CD4-positive, alpha-beta T cell treated with Interleukin-2 at 100 ng/mL for 4 hours (primary cell): ENCODE results near the gene LIN37.
"Not testable (repeated sequence)": the region's sequence is repeated elsewhere in the genome, so short reads cannot be mapped to it uniquely, and the experiment has no call there.

Experiments used
- DNase-seq: peaks from one replicate; pipeline ENCODE4 v3.0.0-alpha.2; 2020; ENCODE audit warnings: low spot score

The LIN37 gene

DNA sequence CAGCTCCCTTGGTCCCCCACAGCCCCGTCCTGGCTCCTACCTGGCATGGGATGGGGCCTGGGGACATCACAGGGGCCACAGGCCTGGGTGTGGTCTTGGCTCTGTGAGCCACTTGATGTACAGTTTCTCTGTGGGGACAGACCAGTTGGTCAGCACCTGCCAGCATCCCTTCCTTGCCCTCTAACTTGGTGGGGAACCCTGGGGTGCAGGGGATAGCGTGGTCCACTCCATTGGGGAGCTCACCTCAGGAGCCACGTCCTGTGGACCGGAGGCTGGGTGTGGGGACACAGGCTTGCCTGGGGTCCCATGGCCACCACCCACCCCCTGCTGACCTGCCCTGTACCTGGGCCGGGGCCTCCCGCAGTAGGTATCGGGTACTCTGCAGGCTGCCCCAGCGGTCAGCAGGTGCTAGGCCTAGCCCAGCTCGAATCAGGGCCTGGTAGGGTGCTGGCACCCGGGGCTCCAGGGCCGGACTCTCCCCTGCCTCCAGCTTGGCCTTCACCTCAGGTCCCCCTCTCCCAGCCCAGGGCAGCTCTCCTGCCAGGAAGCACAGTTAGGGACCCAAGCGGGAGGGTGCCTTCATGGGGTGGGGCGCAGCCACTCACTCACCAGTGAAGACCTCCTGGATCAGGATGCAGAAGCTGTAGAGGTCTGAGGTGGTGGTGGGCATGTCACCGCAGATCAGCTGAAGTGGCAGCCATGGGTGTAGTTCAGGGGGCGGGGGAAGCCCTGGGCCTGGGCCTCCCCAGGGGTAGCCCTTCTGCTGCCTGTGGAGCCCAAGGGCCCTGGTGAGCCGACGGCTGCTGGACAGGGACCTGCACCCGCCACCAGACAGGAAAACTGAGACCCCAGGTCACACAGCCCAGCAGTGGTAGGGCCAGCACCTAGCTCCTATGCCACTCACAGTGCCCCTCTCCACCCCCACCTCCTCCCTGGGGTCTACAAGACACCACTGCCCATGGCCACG lies 41.9 kb downstream of the LIN37 start:
- DNase-seq: no peak

DNA sequence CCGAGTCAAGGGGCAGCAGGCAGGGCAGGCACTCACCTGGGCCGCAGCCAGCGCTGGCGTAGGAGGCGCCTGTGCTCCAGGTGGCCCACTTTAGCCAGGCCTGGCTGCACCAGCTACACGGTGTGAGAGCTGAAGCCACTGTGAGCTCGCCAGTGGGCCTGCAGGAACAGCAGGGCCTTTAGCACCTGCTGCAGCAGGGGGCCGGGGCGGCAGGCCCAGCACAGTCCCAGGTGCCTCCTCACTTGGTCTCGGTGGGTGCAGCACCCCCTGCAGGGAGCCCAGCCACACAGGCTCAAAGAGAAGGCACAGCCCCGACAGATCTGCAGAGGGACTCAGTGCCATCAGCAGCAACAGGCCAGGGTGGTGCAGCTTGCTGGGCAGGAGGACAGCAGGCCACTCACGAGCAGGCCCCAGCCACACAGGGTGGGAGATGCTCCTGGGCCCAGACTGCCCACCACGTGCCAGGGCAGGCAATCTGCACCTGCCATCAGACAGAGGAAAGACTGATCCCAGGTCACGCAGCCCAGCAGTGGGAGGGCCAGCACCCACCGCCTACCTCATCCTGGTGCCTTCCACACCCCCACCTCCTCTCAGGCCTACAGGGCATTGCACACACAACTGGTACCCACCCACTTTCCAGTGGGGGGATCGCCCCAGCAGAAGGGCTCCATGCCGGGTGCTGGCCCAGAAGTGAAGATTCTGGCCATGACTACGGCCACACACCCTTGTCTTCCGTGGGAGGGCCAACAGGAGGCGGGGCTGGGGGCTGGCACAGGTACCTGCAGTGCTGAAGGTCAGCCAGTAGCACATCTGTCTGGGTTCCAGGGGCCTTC lies 42.8 kb downstream of the LIN37 start:
- no peak for DNase-seq

DNA sequence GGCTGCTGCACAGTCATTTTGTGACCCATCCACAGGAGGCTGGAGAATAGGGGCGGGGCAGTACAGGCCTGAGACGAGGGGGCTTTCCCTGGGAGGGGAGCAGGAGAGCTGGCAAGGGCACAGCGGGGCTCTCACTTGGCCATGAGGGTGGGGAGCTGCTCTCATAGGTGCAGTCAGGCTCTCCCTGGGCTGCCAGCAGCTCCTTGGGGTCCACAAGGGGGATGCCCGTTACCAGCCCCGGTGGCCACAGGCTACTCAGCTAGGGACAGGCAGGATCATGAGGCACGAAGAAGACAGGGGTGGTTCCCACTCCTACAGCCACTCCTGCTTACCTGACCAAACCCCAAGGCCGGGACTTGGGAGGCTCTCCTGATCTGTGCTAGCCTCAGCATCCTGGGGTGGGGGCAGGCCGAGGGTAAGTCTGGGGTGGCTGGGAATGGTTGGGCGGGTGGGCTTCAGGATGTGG lies 43.5 kb downstream of the LIN37 start:
- DNase-seq: no peak

DNA sequence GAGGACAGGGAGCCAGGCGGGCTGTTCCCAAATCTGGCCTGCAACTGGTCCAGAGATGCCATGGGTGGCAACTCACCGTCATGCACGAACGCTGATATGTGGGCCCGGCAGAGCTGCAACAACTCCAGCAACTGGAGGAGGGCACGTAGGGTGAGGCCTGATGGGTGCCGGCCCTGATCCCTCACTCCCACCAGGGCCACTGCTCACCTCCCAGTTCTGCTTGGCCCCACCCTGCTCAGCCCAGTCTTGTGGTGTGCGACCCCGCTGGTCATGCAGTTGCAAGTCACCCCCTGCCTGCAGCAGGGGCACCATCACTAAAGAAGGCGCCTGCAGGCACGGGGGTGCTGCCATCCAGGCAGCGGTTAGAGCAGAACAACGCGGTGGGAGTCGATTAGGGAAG lies 43.9 kb downstream of the LIN37 start:
- DNase-seq: no peak

DNA sequence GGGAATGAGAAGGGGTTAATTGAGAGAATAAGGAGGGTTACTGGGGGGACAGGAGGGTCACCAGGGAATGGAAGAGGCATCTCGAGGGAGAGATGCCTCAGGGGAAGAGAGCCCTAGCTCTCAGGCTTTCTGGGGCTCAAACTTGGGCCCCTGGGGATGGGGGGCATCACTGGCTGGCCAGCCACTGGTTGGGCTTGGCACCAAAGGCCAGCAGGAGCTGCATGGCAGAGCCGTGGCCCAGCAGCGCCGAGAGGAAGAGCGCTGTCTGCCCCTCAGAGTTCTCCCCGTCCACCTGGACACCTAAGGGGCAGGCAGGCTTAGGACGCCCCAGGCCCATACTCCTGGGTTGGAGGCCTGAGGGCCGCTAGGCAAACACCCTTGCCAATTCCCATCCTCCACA lies 44.5 kb downstream of the LIN37 start:
- DNase-seq: no peak

DNA sequence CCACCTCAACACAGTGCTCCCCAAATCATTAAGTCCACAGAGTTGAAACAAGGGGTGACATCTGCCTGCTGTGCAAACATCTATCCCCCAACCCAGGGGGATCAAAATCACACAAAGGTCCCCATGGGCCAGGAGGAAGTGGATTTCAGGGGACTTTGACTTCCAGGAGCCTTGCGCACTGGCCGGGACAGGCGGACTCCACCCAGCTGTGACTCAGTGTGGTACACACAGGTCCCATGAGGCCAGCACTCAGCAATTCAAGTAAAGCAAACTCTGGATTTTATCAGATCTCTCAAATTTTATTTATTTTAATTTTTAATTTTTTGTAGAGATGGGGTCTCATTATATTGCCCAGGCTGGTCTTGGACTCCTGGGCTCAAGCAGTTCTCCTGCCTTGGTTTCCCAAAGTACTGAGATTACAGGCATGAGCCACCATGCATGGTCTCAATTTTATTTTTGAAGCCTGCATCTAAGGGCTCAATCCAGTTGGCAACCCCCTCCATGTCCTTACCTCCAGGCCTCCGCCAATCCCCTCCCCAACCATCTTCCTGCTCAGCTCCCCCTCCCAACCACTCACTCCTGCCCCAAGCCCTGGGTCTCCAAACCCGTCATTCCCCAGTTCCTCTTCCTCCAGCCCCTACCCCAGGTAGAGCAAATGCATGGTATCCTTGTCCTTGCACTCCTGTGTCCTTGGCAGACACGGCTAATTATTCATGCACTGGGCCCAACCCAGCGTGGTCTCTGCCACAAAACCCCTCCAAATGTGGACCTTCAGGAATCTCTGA lies 45.2 kb downstream of the LIN37 start:
- no peak for DNase-seq

DNA sequence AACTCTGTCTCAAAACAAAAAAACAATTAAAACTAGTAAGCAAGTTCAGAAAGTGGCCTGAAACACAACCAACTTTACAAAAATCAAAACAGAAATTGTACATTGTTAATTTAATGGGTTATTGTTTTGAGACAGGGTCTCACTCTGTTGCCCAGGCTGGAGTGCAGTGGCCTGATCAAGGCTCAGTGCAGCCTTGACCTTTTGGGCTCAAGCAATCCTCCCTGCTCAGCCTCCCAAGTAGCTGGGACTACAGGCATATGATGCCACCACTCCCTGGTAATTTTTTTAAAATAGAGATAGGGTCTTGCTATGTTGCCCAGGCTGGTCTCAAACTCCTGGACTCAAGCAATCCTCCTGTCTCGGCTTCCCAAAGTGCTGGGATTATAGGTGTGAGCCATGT lies 47.2 kb downstream of the LIN37 start:
- not testable (repeated sequence) for DNase-seq

DNA sequence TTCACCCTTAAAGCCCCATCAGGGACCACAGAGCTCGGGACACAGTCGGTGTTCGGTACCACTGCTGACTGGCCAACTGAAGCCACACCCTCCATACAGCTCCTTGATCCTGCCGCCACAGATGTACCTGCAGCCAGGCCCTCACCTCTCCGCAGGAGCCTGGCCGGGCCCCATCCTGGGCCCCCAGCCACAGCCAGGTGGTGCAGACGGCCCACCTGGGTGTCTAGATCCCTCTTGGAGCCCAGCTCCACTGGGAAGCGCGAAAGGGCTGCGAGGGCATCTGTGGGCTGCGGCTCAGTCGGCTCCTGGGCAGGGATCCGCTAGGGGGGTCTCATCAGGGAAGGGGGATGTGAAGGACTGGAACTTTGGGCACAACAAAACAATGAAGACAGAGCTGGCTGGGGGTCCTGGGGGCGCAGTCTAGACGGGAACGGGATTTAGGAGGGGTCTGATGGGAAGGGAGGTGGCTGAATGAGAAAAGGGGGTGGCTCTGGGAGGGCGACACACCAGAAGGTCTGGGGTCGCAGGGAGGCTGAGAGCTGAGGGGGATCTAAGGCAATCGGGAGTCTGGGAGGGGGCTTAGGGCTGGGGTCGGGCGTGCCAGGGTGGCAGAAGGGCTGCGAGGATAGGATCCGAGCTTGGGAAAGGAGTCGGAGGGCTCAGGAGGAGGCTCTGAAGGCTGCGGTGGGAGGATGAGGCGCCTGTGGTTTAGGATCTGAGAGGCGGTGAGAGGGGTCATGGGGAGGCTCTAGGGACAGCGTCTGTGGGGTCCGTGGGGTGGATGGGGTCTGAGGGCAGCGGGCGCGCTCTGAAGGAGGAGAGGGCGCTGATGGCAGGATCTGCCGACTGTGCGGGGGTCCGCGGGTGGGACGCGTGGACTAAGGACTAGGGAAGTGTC lies 48.5 kb downstream of the LIN37 start:
- no peak for DNase-seq

DNA sequence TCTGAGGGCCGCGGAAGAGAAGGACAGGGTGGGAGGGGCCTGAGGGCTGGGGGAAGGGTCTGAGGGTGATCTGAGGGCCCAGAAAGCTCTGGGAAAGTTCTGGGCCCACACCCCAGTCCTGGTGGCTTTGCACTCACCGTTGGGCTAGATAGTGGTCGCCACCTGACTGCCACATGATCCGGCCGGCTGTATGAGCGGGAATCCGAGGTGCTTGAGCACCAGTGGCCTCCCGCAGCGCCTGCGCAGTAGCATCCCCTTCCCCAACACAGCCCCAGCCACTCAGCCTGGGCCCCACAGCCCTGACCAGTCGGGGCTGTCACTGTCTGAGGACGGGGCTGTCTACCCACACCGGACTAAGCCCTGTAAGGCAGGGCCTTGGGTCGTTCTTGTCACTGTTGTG lies 49.3 kb downstream of the LIN37 start:
- no peak for DNase-seq

DNA sequence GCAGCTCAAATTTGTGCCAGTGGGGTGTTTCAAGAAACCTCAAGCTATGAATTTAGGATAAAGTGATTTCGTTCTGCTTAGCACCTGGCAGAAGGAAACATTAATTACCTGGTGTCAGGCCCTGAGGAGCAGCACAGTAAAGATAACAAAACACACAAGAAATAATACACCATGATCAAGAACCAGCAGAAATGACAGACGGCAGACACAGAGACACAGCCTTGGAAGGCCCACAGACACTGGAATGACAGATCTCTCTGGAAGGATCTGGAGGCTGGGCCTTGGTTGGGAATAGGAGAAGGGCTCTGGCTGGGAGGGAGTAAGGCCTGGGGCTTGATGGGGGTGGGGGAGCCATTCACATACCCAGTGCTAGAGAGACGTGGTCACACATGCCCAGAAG lies 53.5 kb downstream of the LIN37 start:
- DNase-seq: no peak
